HEK293 (cell line): ENCODE measurements around the gene WFDC13.
"Not testable (repeated sequence)": the region's sequence is repeated elsewhere in the genome, so short reads cannot be mapped to it uniquely, and the experiment has no call there.

Experiments used
- CTCF ChIA-PET: fragments of 350-600 bp; formaldehyde crosslinking; extraction: SDS; loops from one replicate; lab custom pipeline; 2021; ENCODE audit warnings: antibody characterized with exemption; lab: Yijun Ruan, JAX
- POLR2A ChIA-PET: fragments of 300-600 bp; formaldehyde crosslinking; extraction: SDS; loops from one replicate; lab custom pipeline; 2020; ENCODE audit warnings: antibody characterized with exemption, inconsistent platforms; lab: Yijun Ruan, JAX
- H3K27ac ChIP-seq: fragments of 200-500 bp; sonication (Bioruptor generic); 2 replicates; pipeline ENCODE4 v1.5.1; 2014; ENCODE audit warnings: low read depth, low read length, control low read depth, inconsistent platforms; ENCODE audit errors: extremely low read depth
- H3K36me3 ChIP-seq, 2 experiments: fragments of 200-500 bp in 1 of 2; sonication (Bioruptor generic) in 1 of 2; 1 replicate in 1 of 2; 2 replicates in 1 of 2; pipeline ENCODE4 v1.5.1; 2014 to 2017; ENCODE audit warnings: inconsistent platforms in 2 of 2, low read length in 2 of 2; ENCODE audit not compliant: control insufficient read depth in 2 of 2, insufficient read depth in 1 of 2
- H3K4me1 ChIP-seq: fragments of 200-500 bp; sonication (Bioruptor generic); 2 replicates; pipeline ENCODE4 v1.5.1; 2014; ENCODE audit warnings: mild to moderate bottlenecking, low read length, inconsistent platforms; ENCODE audit not compliant: control insufficient read depth, insufficient read depth
- H3K4me3 ChIP-seq: 2 replicates; pipeline ENCODE4 v1.5.1; 2011; ENCODE audit warnings: low read depth, mild to moderate bottlenecking, control low read depth, low read length, moderate library complexity
- H3K9me3 ChIP-seq: fragments of 200-500 bp; sonication (Bioruptor generic); 2 replicates; pipeline ENCODE4 v1.5.1; 2014; ENCODE audit warnings: low read depth, low read length, inconsistent platforms; ENCODE audit not compliant: control insufficient read depth, insufficient read depth
- EGR2 ChIP-seq: fragments of 450-650 bp; formaldehyde crosslinking; IDR thresholded peaks from 2 replicates; pipeline ENCODE4 v1.5.1; 2016; ENCODE audit warnings: low read depth, missing biosample characterization, missing genetic modification characterization
- HOXA7 ChIP-seq: sonication (generic); formaldehyde crosslinking; IDR thresholded peaks from 2 replicates; pipeline ENCODE4 v1.8.1; 2022; ENCODE audit warnings: missing genetic modification reagents, borderline replicate concordance
- KLF16 ChIP-seq: fragments of 450-650 bp; formaldehyde crosslinking; IDR thresholded peaks from 2 replicates; pipeline ENCODE4 v1.5.1; 2017; ENCODE audit warnings: missing biosample characterization, missing genetic modification characterization
- REPIN1 ChIP-seq: fragments of 450-650 bp; formaldehyde crosslinking; IDR thresholded peaks from 2 replicates; pipeline ENCODE4 v1.5.1; 2017; ENCODE audit warnings: missing biosample characterization, missing genetic modification characterization, low read depth
- SP7 ChIP-seq: fragments of 450-650 bp; formaldehyde crosslinking; IDR thresholded peaks from 2 replicates; pipeline ENCODE4 v1.5.1; 2016; ENCODE audit warnings: missing biosample characterization, missing genetic modification characterization
- TSHZ1 ChIP-seq: fragments of 450-650 bp; formaldehyde crosslinking; IDR thresholded peaks from 2 replicates; pipeline ENCODE4 v1.5.1; 2016; ENCODE audit warnings: missing biosample characterization, missing genetic modification characterization, borderline replicate concordance
- ZBTB6 ChIP-seq: fragments of 450-650 bp; formaldehyde crosslinking; IDR thresholded peaks from 2 replicates; pipeline ENCODE4 v1.5.1; 2017; ENCODE audit warnings: missing biosample characterization, missing genetic modification characterization
- ZNF146 ChIP-seq: fragments of 450-650 bp; formaldehyde crosslinking; IDR thresholded peaks from 2 replicates; pipeline ENCODE4 v1.5.1; 2016; ENCODE audit warnings: missing biosample characterization, missing genetic modification characterization
- ZNF221 ChIP-seq: fragments of 450-650 bp; formaldehyde crosslinking; IDR thresholded peaks from 2 replicates; pipeline ENCODE4 v1.5.1; 2017; ENCODE audit warnings: missing biosample characterization, missing genetic modification characterization, borderline replicate concordance
- ZNF24 ChIP-seq: fragments of 450-650 bp; formaldehyde crosslinking; IDR thresholded peaks from 2 replicates; pipeline ENCODE4 v1.5.1; 2016; ENCODE audit warnings: missing biosample characterization, missing genetic modification characterization
- ZNF280D ChIP-seq: fragments of 450-650 bp; formaldehyde crosslinking; IDR thresholded peaks from 2 replicates; pipeline ENCODE4 v1.5.1; 2016; ENCODE audit warnings: missing biosample characterization, missing genetic modification characterization
- ZNF311 ChIP-seq: fragments of 450-650 bp; formaldehyde crosslinking; IDR thresholded peaks from 2 replicates; pipeline ENCODE4 v1.5.1; 2017; ENCODE audit warnings: missing biosample characterization, missing genetic modification characterization, borderline replicate concordance
- ZNF335 ChIP-seq: fragments of 450-650 bp; formaldehyde crosslinking; conservative IDR thresholded peaks from 2 replicates; pipeline ENCODE4 v1.5.1; 2016; ENCODE audit warnings: missing biosample characterization, missing genetic modification characterization
- ZSCAN30 ChIP-seq: fragments of 450-650 bp; IDR thresholded peaks from 2 replicates; pipeline ENCODE4 v1.5.1; 2018; ENCODE audit warnings: missing biosample characterization, mild to moderate bottlenecking, missing genetic modification characterization, moderate library complexity

The WFDC13 gene

GRCh38 chr20:45701873-45702272 lies at the start of gene WFDC13:
Gene WFDC13, plus strand, starts transcription at chr20:45702038. Its CDS starts 86 bp downstream, at chr20:45702124.
- ChIA-PET POLR2A (no interaction called here), CTCF (no interaction called here)
- Histone ChIP-seq H3K9me3 (no peaks in the 10 kb centered on the region), H3K4me3 (no peak within 1 kb of the TSS), H3K27ac (no peak within 1 kb of the TSS), H3K36me3 (no peaks in the 10 kb centered on the region), H3K4me1 (peaks cover 3% of the 10 kb centered on the region; the same call in 1 of the 2 replicates)
- TF ChIP-seq EGR2 (tag by site-specific recombination), result no peak

- H3K27ac ChIP-seq, H3K9me3 ChIP-seq, H3K4me3 ChIP-seq, POLR2A ChIA-PET, H3K4me1 ChIP-seq: not testable (repeated sequence)
- TF ChIP-seq ZNF280D, result peak; percentile 96
- TF ChIP-seq ZNF146, result peak; percentile 98
- TF ChIP-seq, all 188 proteins: peak for 2; not testable (repeated sequence) for 186
- not testable (repeated sequence) for H3K36me3 ChIP-seq
- CTCF ChIA-PET, result interaction anchor here (0.6 kb wide), 1 partner anchor 65 kb away, joined by 3 read pairs; no protein-coding TSS in a partner anchor
Measured at GRCh38 chr20:45657038-45657437, 44.8 kb upstream of the WFDC13 start.

- ChIA-PET CTCF (interaction anchor here (1.0 kb wide), 1 partner anchor 41 kb away, joined by 3 read pairs; the partner anchor contains the start of gene WFDC10A), POLR2A (no interaction called here)
- Histone ChIP-seq H3K9me3 (no peaks in the 10 kb centered on the region), H3K27ac (no peak within 1 kb of the TSS), H3K4me1 (no peaks in the 10 kb centered on the region), H3K4me3 (no peak within 1 kb of the TSS), H3K36me3 (no peaks in the 10 kb centered on the region)
- no peak for TF ChIP-seq HOXA7 (CRISPR knock-in tag)
- TF ChIP-seq ZNF311, result no peak
- no peak for TF ChIP-seq TSHZ1 (tag by site-specific recombination)
- TF ChIP-seq SP7 (tag by site-specific recombination), result no peak
- TF ChIP-seq ZNF221 (tag by site-specific recombination), result no peak
- no peak for TF ChIP-seq ZNF24 (tag by site-specific recombination)
- no peak for TF ChIP-seq ZSCAN30 (tag by site-specific recombination)
- no peak for TF ChIP-seq KLF16 (tag by site-specific recombination)
- no peak for TF ChIP-seq ZBTB6
- TF ChIP-seq REPIN1, result no peak
- no peak for TF ChIP-seq ZNF335 (tag by site-specific recombination)
Measured at GRCh38 chr20:45670139-45670538, 31.7 kb upstream of the WFDC13 start, which contains the start of gene WFDC11. Gene WFDC11, minus strand, starts transcription at chr20:45670239. Its CDS starts 19,639 bp downstream, at chr20:45650600.
